ENCODE measurements around the gene SPACDR. TPM values are rescaled to one million over a fixed set of nuclear protein-coding genes. Genes with fewer than 3 reads are reported as not detected.

The SPACDR gene
- total and polyA plus RNA-seq, 2 donors from 2014 or later: 0.54 TPM; not detected in 1

DNA sequence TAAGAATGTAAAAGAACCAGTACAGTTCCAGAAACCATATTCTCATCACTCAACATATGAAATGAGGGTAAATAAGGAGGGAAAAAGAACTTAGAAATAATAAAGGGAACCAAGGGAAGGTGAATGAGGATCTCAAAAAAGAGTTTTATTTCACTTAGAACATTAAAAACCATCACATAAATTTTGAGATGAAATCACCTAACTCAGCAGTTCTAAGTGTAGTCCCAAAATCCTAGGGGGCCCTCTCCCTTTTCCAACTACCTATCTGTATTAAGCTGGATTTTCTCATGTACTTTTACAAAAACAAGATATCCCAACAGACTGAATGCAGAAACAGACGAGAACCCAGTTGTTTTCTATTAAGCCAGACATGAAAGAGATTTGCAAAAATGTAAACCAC is 38.7 kb downstream of the SPACDR start:
- H3K9me3 ChIP-seq (ENCODE audit: control insufficient read depth in 2 of 3, insufficient read depth in 1 of 3, low read length in 3 of 3): no peaks in the 10 kb centered on the region
- FAIRE-seq: no peak
- H3K27me3 ChIP-seq (ENCODE audit: control insufficient read depth, insufficient read depth, low read length): no peaks in the 10 kb centered on the region
- no peaks in the 10 kb centered on the region for H3K4me1 ChIP-seq (ENCODE audit: control insufficient read depth in 2 of 3, insufficient read depth in 2 of 3, low read depth in 1 of 3, low read length in 3 of 3)
- intact Hi-C loops (cut with DNase I): no loop called here
- no peak overlapping the region for H3K9ac ChIP-seq (ENCODE audit: low read length in 3 of 3)
- H3K4me3 ChIP-seq (ENCODE audit: low read length in 3 of 3): no peak overlapping the region
- no peak overlapping the region for H3K27ac ChIP-seq (ENCODE audit: low read depth in 2 of 2, low read length in 2 of 2)
- no peak for DNase-seq
- TF ChIP-seq, protein P1, sequence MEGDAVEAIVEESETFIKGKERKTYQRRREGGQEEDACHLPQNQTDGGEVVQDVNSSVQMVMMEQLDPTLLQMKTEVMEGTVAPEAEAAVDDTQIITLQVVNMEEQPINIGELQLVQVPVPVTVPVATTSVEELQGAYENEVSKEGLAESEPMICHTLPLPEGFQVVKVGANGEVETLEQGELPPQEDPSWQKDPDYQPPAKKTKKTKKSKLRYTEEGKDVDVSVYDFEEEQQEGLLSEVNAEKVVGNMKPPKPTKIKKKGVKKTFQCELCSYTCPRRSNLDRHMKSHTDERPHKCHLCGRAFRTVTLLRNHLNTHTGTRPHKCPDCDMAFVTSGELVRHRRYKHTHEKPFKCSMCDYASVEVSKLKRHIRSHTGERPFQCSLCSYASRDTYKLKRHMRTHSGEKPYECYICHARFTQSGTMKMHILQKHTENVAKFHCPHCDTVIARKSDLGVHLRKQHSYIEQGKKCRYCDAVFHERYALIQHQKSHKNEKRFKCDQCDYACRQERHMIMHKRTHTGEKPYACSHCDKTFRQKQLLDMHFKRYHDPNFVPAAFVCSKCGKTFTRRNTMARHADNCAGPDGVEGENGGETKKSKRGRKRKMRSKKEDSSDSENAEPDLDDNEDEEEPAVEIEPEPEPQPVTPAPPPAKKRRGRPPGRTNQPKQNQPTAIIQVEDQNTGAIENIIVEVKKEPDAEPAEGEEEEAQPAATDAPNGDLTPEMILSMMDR (IDR thresholded peaks at IDR 0.05; ENCODE audit: borderline replicate concordance, extremely low read depth, insufficient read depth): no peak
- H3K36me3 ChIP-seq (ENCODE audit: control insufficient read depth in 2 of 3, insufficient read depth in 3 of 3, low read length in 3 of 3): no peaks in the 10 kb centered on the region

DNA sequence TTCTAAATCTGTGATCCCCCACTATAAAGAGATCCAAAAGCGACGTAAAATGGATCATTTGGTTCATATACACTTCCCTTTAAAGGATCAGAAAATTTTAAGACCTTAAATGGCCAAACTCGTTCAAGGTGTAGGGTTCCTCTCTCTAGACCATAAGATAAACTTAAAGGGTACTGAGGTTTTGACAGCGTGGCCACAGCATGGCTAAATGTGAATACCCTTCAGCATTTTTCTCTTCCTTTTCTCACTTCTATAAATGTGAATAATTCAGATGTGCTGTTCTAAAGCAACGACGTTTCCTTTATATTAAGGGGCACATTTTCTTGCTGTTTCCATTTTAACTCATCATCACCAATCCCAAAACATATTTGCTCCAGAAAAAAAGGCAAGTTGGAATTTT is 40.7 kb downstream of the SPACDR start:
- H3K36me3 ChIP-seq (ENCODE audit: control insufficient read depth in 2 of 3, insufficient read depth in 3 of 3, low read length in 3 of 3): no peaks in the 10 kb centered on the region
- no peaks in the 10 kb centered on the region for H3K27me3 ChIP-seq (ENCODE audit: control insufficient read depth, insufficient read depth, low read length)
- TF ChIP-seq, protein P1 (IDR thresholded peaks at IDR 0.05; ENCODE audit: borderline replicate concordance, extremely low read depth, insufficient read depth): no peak
- H3K4me3 ChIP-seq (ENCODE audit: low read length in 3 of 3): no peak overlapping the region
- H3K9ac ChIP-seq (ENCODE audit: low read length in 3 of 3): no peak overlapping the region
- H3K4me1 ChIP-seq (ENCODE audit: control insufficient read depth in 2 of 3, insufficient read depth in 2 of 3, low read depth in 1 of 3, low read length in 3 of 3): no peaks in the 10 kb centered on the region
- no peak overlapping the region for H3K27ac ChIP-seq (ENCODE audit: low read depth in 2 of 2, low read length in 2 of 2)
- FAIRE-seq (no peak), DNase-seq (no peak)
- intact Hi-C loops (cut with DNase I): no loop called here
- no peaks in the 10 kb centered on the region for H3K9me3 ChIP-seq (ENCODE audit: control insufficient read depth in 2 of 3, insufficient read depth in 1 of 3, low read length in 3 of 3)

DNA sequence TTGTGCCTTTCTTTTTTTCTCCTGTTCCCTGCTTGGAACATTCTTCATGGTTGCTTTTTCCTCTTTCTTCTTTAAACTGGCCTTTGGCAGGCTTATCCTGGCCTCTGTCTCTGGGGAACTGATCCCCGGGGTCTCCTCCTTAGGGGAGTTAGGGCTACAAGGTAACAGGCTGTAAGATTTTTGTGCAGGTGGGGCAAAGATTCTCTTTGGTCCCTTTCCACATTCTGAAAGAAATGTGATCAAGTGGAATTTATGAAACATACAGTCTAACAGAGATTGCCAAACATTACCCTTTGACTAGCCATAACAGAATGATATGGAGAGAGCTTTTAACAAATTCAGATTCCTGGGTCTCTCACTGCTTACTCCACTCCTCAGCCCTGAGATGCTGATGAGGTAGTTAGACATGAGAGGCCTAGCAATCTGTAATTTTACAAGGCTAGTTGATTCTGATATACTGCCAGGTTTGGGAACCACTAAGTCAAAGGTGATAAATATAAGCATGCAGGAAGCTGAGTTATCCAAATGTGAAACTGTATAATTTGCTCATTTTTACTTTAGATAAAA is 44.3 kb downstream of the SPACDR start:
- TF ChIP-seq, protein P1 (IDR thresholded peaks at IDR 0.05; ENCODE audit: borderline replicate concordance, extremely low read depth, insufficient read depth): no peak
- H3K9ac ChIP-seq (ENCODE audit: low read length in 3 of 3): no peak overlapping the region
- FAIRE-seq (no peak), DNase-seq (no peak)
- no peaks in the 10 kb centered on the region for H3K27me3 ChIP-seq (ENCODE audit: control insufficient read depth, insufficient read depth, low read length)
- no peaks in the 10 kb centered on the region for H3K4me1 ChIP-seq (ENCODE audit: control insufficient read depth in 2 of 3, insufficient read depth in 2 of 3, low read depth in 1 of 3, low read length in 3 of 3)
- no peaks in the 10 kb centered on the region for H3K9me3 ChIP-seq (ENCODE audit: control insufficient read depth in 2 of 3, insufficient read depth in 1 of 3, low read length in 3 of 3)
- H3K36me3 ChIP-seq (ENCODE audit: control insufficient read depth in 2 of 3, insufficient read depth in 3 of 3, low read length in 3 of 3): peaks cover 0 to 4% (median 0%) of the 10 kb centered on the region in 3 donors
- H3K27ac ChIP-seq (ENCODE audit: low read depth in 2 of 2, low read length in 2 of 2): no peak overlapping the region
- H3K4me3 ChIP-seq (ENCODE audit: low read length in 3 of 3): no peak overlapping the region
- intact Hi-C loops (cut with DNase I): no loop called here
